HEK293 (cell line): ENCODE measurements around the gene NUP153.

Source experiments
- CTCF ChIA-PET: fragments of 350-600 bp; formaldehyde crosslinking; extraction: SDS; loops from one replicate; lab custom pipeline; 2021; ENCODE audit warnings: antibody characterized with exemption; lab: Yijun Ruan, JAX
- POLR2A ChIA-PET: fragments of 300-600 bp; formaldehyde crosslinking; extraction: SDS; loops from one replicate; lab custom pipeline; 2020; ENCODE audit warnings: antibody characterized with exemption, inconsistent platforms; lab: Yijun Ruan, JAX
- H3K27ac ChIP-seq: fragments of 200-500 bp; sonication (Bioruptor generic); 2 replicates; pipeline ENCODE4 v1.5.1; 2014; ENCODE audit warnings: low read depth, low read length, control low read depth, inconsistent platforms; ENCODE audit errors: extremely low read depth
- H3K36me3 ChIP-seq, 2 experiments: fragments of 200-500 bp in 1 of 2; sonication (Bioruptor generic) in 1 of 2; 1 replicate in 1 of 2; 2 replicates in 1 of 2; pipeline ENCODE4 v1.5.1; 2014 to 2017; ENCODE audit warnings: inconsistent platforms in 2 of 2, low read length in 2 of 2; ENCODE audit not compliant: control insufficient read depth in 2 of 2, insufficient read depth in 1 of 2
- H3K4me1 ChIP-seq: fragments of 200-500 bp; sonication (Bioruptor generic); 2 replicates; pipeline ENCODE4 v1.5.1; 2014; ENCODE audit warnings: mild to moderate bottlenecking, low read length, inconsistent platforms; ENCODE audit not compliant: control insufficient read depth, insufficient read depth
- H3K4me3 ChIP-seq: 2 replicates; pipeline ENCODE4 v1.5.1; 2011; ENCODE audit warnings: low read depth, mild to moderate bottlenecking, control low read depth, low read length, moderate library complexity
- H3K9me3 ChIP-seq: fragments of 200-500 bp; sonication (Bioruptor generic); 2 replicates; pipeline ENCODE4 v1.5.1; 2014; ENCODE audit warnings: low read depth, low read length, inconsistent platforms; ENCODE audit not compliant: control insufficient read depth, insufficient read depth
- HOXA7 ChIP-seq: sonication (generic); formaldehyde crosslinking; IDR thresholded peaks from 2 replicates; pipeline ENCODE4 v1.8.1; 2022; ENCODE audit warnings: missing genetic modification reagents, borderline replicate concordance
- KLF7 ChIP-seq: fragments of 450-650 bp; formaldehyde crosslinking; IDR thresholded peaks from 2 replicates; pipeline ENCODE4 v1.5.1; 2016; ENCODE audit warnings: missing biosample characterization, missing genetic modification characterization, borderline replicate concordance
- SCRT2 ChIP-seq: fragments of 450-650 bp; formaldehyde crosslinking; IDR thresholded peaks from 2 replicates; pipeline ENCODE4 v1.5.1; 2016; ENCODE audit warnings: missing biosample characterization, missing genetic modification characterization
- TRIM28 ChIP-seq: IDR thresholded peaks from 2 replicates; pipeline ENCODE4 v1.6.1; 2011; ENCODE audit warnings: low read length, control low read depth, borderline replicate concordance
- ZBTB17 ChIP-seq: fragments of 450-650 bp; formaldehyde crosslinking; IDR thresholded peaks from 2 replicates; pipeline ENCODE4 v1.5.1; 2016; ENCODE audit warnings: missing biosample characterization, missing genetic modification characterization
- ZEB2 ChIP-seq: fragments of 450-650 bp; formaldehyde crosslinking; IDR thresholded peaks from 2 replicates; pipeline ENCODE4 v1.5.1; 2016; ENCODE audit warnings: missing biosample characterization, missing genetic modification characterization
- ZNF10 ChIP-seq: fragments of 450-650 bp; formaldehyde crosslinking; IDR thresholded peaks from 2 replicates; pipeline ENCODE4 v1.5.1; 2017; ENCODE audit warnings: missing biosample characterization, missing genetic modification characterization
- ZNF140 ChIP-seq: fragments of 450-650 bp; formaldehyde crosslinking; IDR thresholded peaks from 2 replicates; pipeline ENCODE4 v1.5.1; 2016; ENCODE audit warnings: missing biosample characterization, missing genetic modification characterization
- ZNF24 ChIP-seq: fragments of 450-650 bp; formaldehyde crosslinking; IDR thresholded peaks from 2 replicates; pipeline ENCODE4 v1.5.1; 2016; ENCODE audit warnings: missing biosample characterization, missing genetic modification characterization
- ZNF366 ChIP-seq: fragments of 450-650 bp; formaldehyde crosslinking; conservative IDR thresholded peaks from 2 replicates; pipeline ENCODE4 v1.5.1; 2016; ENCODE audit warnings: missing biosample characterization, missing genetic modification characterization
- ZNF391 ChIP-seq: fragments of 450-650 bp; formaldehyde crosslinking; IDR thresholded peaks from 2 replicates; pipeline ENCODE4 v1.5.1; 2016; ENCODE audit warnings: low read depth, missing biosample characterization, missing genetic modification characterization, borderline replicate concordance
- ZNF514 ChIP-seq: fragments of 450-650 bp; formaldehyde crosslinking; IDR thresholded peaks from 2 replicates; pipeline ENCODE4 v1.5.1; 2016; ENCODE audit warnings: missing biosample characterization, missing genetic modification characterization
- ZNF623 ChIP-seq: fragments of 450-650 bp; formaldehyde crosslinking; IDR thresholded peaks from 2 replicates; pipeline ENCODE4 v1.5.1; 2016; ENCODE audit warnings: missing biosample characterization, missing genetic modification characterization
- ZNF629 ChIP-seq: fragments of 450-650 bp; formaldehyde crosslinking; IDR thresholded peaks from 2 replicates; pipeline ENCODE4 v1.5.1; 2017; ENCODE audit warnings: missing biosample characterization, missing genetic modification characterization
- ZNF660 ChIP-seq: fragments of 450-650 bp; IDR thresholded peaks from 2 replicates; pipeline ENCODE4 v1.5.1; 2018; ENCODE audit warnings: missing biosample characterization, mild to moderate bottlenecking, missing genetic modification characterization
- ZSCAN16 ChIP-seq: fragments of 450-650 bp; formaldehyde crosslinking; IDR thresholded peaks from 2 replicates; pipeline ENCODE4 v1.5.1; 2016; ENCODE audit warnings: missing biosample characterization, missing genetic modification characterization
- ZXDB ChIP-seq: fragments of 450-650 bp; formaldehyde crosslinking; IDR thresholded peaks from 2 replicates; pipeline ENCODE4 v1.5.1; 2016; ENCODE audit warnings: missing biosample characterization, missing genetic modification characterization
- TF ChIP-seq, protein P1 (sequence below): fragments of 450-650 bp; formaldehyde crosslinking; IDR thresholded peaks from 2 replicates; pipeline ENCODE4 v1.5.1; 2016; ENCODE audit warnings: missing biosample characterization, missing genetic modification characterization
- TF ChIP-seq, protein P2 (sequence below): fragments of 450-650 bp; formaldehyde crosslinking; IDR thresholded peaks from 2 replicates; pipeline ENCODE4 v1.5.1; 2016; ENCODE audit warnings: missing biosample characterization, missing genetic modification characterization
- TF ChIP-seq, protein P3 (sequence below): fragments of 450-650 bp; formaldehyde crosslinking; IDR thresholded peaks from 2 replicates; pipeline ENCODE4 v1.5.1; 2016; ENCODE audit warnings: missing biosample characterization, missing genetic modification characterization, borderline replicate concordance
- TF ChIP-seq, protein P4 (sequence below): fragments of 450-650 bp; formaldehyde crosslinking; IDR thresholded peaks from 2 replicates; pipeline ENCODE4 v1.5.1; 2017; ENCODE audit warnings: missing biosample characterization, missing genetic modification characterization

Gene NUP153

DNA sequence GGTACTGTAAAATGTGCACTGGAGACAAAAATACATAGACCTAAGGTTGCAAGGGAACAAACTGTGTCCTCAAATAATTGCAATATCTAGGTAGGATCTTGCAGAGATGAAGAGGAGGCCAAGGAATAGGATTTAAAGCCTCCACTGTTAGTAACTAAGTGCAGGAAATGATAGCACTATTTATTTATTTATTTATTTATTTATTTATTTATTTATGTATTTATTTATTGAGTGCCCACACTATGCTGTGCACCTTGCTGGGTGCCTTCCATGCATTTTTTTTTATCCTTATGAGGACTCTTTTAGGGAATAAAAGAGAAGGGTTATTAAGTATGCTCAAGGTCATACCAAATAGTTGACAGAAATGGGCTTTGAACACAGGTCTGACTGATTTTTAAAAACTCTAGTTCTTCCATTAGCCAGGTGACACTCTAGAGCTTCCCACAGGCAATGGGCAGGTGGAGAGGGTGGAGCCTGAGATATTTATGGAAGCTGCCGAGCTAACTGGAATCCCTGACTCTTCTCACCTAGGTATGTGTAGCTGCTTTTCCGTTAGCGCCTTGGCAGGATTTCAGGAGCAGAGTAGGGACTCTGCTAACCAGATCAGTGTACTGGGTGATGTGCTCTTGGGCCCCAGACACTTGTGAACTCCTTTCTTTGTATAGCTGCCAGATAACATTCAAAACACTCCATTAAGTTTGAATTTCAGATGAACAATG lies 12.8 kb upstream of the NUP153 start (continued):
- TF ChIP-seq HOXA7 (CRISPR knock-in tag) (no peak), ZNF623 (tag by site-specific recombination) (peak; percentile 46)
- TF ChIP-seq, all 188 proteins: peak for 11

DNA sequence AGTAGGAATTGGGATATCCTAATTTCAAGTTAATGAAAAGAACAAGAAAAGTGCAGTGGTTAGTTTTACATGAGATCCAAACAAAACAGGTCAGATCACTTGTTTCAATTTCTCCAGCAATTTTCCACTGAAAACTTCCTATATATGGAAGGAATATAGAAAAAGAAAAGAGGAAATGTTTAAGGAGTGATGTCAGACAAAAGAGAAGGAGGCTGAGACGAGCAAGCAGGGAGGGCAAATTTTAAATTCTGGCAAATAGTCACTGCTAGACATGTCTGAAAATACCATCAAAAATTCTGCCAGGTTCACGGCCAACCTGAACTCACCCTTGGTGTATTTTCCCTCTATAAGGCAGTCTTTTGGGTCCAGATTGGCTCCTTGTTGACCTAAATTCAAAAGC lies 9.5 kb upstream of the NUP153 start:
- Histone ChIP-seq H3K36me3 (no peaks in the 10 kb centered on the region), H3K9me3 (no peaks in the 10 kb centered on the region), H3K4me1 (no peaks in the 10 kb centered on the region), H3K4me3 (no peak overlapping the region), H3K27ac (no peak overlapping the region)
- ChIA-PET POLR2A (interaction anchor here (0.6 to 2.5 kb wide), 2 partner anchors 10 to 1345 kb away, joined by 3 to 22 read pairs; partner anchors contain the start of gene NUP153), CTCF (interaction anchor here (0.6 kb wide), 1 partner anchor 530 kb away, joined by 8 read pairs; no protein-coding TSS in a partner anchor)
- TF ChIP-seq, protein P1, sequence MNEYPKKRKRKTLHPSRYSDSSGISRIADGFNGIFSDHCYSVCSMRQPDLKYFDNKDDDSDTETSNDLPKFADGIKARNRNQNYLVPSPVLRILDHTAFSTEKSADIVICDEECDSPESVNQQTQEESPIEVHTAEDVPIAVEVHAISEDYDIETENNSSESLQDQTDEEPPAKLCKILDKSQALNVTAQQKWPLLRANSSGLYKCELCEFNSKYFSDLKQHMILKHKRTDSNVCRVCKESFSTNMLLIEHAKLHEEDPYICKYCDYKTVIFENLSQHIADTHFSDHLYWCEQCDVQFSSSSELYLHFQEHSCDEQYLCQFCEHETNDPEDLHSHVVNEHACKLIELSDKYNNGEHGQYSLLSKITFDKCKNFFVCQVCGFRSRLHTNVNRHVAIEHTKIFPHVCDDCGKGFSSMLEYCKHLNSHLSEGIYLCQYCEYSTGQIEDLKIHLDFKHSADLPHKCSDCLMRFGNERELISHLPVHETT (tag by site-specific recombination) = no peak
- no peak for TF ChIP-seq SCRT2 (tag by site-specific recombination)
- no peak for TF ChIP-seq ZNF391 (tag by site-specific recombination)

DNA sequence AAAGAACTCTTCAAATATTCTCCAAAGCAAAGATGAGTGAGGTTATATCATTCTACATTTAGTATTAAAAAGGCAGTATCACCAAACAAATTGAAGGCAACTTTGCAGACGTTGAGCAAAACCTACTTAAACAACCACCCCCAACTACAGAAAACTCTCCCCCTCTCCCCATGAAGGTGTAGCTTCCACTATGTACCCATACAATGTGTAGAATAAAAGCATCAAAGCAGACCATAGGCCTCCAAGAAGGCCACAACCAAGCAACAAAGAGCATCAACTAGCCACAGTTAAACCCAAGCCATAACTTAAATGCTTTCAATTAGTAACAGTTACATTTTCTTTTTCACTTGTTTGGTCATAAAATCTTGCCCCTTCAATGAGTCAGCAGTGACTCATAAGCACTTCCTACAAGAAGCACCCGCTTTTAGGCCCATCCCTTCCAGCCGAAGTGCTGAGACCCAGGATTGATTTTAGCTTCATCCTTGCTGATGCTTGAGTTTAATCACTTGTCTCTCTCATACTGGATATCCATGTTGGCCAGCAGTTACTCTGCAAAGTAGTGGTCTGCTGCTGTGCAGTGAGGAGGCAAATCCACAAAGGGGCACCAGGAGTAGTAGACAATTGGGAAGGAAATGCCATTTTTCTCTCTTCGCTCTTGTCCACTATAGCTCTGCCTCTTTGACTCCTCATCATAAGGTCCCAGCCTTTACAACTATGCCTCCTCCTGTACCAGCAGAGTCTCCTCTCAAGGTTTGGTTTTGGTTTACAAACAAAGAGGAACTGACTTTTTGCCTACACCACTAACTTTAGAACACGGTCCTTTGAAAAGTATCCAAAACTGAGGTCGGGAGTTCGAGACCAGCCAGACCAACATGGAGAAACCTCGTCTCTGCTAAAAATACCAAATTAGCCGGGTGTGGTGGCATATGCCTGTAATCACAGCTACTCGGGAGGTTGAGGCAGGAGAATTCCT lies 8.4 kb upstream of the NUP153 start:
- H3K27ac ChIP-seq = no peak overlapping the region
- H3K4me3 ChIP-seq = no peak overlapping the region
- no peaks in the 10 kb centered on the region for H3K4me1 ChIP-seq
- ChIA-PET CTCF (no interaction called here), POLR2A (interaction anchor here (0.6 to 2.5 kb wide), 5 partner anchors 9 to 549 kb away, joined by 3 to 22 read pairs (median 3); partner anchors contain the start of genes DEK and NUP153)
- H3K9me3 ChIP-seq = no peaks in the 10 kb centered on the region
- H3K36me3 ChIP-seq = no peaks in the 10 kb centered on the region
- TF ChIP-seq, protein P2, sequence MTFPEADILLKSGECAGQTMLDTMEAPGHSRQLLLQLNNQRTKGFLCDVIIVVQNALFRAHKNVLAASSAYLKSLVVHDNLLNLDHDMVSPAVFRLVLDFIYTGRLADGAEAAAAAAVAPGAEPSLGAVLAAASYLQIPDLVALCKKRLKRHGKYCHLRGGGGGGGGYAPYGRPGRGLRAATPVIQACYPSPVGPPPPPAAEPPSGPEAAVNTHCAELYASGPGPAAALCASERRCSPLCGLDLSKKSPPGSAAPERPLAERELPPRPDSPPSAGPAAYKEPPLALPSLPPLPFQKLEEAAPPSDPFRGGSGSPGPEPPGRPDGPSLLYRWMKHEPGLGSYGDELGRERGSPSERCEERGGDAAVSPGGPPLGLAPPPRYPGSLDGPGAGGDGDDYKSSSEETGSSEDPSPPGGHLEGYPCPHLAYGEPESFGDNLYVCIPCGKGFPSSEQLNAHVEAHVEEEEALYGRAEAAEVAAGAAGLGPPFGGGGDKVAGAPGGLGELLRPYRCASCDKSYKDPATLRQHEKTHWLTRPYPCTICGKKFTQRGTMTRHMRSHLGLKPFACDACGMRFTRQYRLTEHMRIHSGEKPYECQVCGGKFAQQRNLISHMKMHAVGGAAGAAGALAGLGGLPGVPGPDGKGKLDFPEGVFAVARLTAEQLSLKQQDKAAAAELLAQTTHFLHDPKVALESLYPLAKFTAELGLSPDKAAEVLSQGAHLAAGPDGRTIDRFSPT (tag by site-specific recombination) = peak; percentile 71
- TF ChIP-seq, protein P3, sequence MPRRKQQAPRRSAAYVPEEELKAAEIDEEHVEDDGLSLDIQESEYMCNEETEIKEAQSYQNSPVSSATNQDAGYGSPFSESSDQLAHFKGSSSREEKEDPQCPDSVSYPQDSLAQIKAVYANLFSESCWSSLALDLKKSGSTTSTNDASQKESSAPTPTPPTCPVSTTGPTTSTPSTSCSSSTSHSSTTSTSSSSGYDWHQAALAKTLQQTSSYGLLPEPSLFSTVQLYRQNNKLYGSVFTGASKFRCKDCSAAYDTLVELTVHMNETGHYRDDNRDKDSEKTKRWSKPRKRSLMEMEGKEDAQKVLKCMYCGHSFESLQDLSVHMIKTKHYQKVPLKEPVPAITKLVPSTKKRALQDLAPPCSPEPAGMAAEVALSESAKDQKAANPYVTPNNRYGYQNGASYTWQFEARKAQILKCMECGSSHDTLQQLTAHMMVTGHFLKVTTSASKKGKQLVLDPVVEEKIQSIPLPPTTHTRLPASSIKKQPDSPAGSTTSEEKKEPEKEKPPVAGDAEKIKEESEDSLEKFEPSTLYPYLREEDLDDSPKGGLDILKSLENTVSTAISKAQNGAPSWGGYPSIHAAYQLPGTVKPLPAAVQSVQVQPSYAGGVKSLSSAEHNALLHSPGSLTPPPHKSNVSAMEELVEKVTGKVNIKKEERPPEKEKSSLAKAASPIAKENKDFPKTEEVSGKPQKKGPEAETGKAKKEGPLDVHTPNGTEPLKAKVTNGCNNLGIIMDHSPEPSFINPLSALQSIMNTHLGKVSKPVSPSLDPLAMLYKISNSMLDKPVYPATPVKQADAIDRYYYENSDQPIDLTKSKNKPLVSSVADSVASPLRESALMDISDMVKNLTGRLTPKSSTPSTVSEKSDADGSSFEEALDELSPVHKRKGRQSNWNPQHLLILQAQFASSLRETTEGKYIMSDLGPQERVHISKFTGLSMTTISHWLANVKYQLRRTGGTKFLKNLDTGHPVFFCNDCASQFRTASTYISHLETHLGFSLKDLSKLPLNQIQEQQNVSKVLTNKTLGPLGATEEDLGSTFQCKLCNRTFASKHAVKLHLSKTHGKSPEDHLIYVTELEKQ (tag by site-specific recombination) = 0 out of 2 replicates have a peak, but pooled peaks have one; percentile 25
- TF ChIP-seq HOXA7 (CRISPR knock-in tag) (no peak), ZXDB (tag by site-specific recombination) (peak; percentile 21; the same call in 1 of the 2 replicates), SCRT2 (tag by site-specific recombination) (peak; percentile 59; the same call in 1 of the 2 replicates), ZNF629 (tag by site-specific recombination) (peak; percentile 87), ZSCAN16 (tag by site-specific recombination) (no peak), ZNF10 (tag by site-specific recombination) (peak; percentile 45; the same call in 1 of the 2 replicates), ZBTB17 (tag by site-specific recombination) (peak; percentile 28; the same call in 1 of the 2 replicates), ZNF140 (tag by site-specific recombination) (no peak), ZNF660 (tag by site-specific recombination) (peak; percentile 86), ZNF366 (tag by site-specific recombination) (peak; percentile 55; the same call in 1 of the 2 replicates), ZNF24 (tag by site-specific recombination) (peak; percentile 42; the same call in 1 of the 2 replicates), ZEB2 (tag by site-specific recombination) (peak; percentile 65), ZNF514 (tag by site-specific recombination) (no peak), KLF7 (tag by site-specific recombination) (no peak), TRIM28 (no peak)
- TF ChIP-seq, protein P4, sequence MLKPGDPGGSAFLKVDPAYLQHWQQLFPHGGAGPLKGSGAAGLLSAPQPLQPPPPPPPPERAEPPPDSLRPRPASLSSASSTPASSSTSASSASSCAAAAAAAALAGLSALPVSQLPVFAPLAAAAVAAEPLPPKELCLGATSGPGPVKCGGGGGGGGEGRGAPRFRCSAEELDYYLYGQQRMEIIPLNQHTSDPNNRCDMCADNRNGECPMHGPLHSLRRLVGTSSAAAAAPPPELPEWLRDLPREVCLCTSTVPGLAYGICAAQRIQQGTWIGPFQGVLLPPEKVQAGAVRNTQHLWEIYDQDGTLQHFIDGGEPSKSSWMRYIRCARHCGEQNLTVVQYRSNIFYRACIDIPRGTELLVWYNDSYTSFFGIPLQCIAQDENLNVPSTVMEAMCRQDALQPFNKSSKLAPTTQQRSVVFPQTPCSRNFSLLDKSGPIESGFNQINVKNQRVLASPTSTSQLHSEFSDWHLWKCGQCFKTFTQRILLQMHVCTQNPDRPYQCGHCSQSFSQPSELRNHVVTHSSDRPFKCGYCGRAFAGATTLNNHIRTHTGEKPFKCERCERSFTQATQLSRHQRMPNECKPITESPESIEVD = peak; percentile 68
